Activated T-cell treated with anti-CD3 and anti-CD28 coated beads, Interleukin-2, amount 50 U/mL, for 4 hours (primary cell): Measurements from ENCODE around the gene LRRTM4. TPM values are rescaled to one million over a fixed set of nuclear protein-coding genes. Genes with fewer than 3 reads are reported as not detected.
"Not testable (repeated sequence)": the region's sequence is repeated elsewhere in the genome, so short reads cannot be mapped to it uniquely, and the experiment has no call there.

Experiments used
- ATAC-seq, 2 donors: fragments of 200-7000 bp; cut with Tn5 transposase; one replicate each; pipeline ENCODE4 v1.10.0; 2021
- DNase-seq: peaks from one replicate; pipeline ENCODE4 v3.0.0-alpha.2; 2020
- H3K27me3 Mint-ChIP-seq: one replicate; pipeline ENCODE4 v1.8.0; 2021; ENCODE audit warnings: low read depth, mixed read lengths
- H3K36me3 Mint-ChIP-seq: one replicate; pipeline ENCODE4 v1.8.0; 2022; ENCODE audit warnings: mixed read lengths; ENCODE audit not compliant: insufficient read depth
- H3K4me1 Mint-ChIP-seq: one replicate; pipeline ENCODE4 v1.8.0; 2021; ENCODE audit warnings: low read depth, mixed read lengths
- H3K4me3 Mint-ChIP-seq: one replicate; pipeline ENCODE4 v1.8.0; 2021; ENCODE audit warnings: mild to moderate bottlenecking, moderate library complexity, mixed read lengths
- H3K9me3 Mint-ChIP-seq: one replicate; pipeline ENCODE4 v1.8.0; 2021; ENCODE audit warnings: mixed read lengths
- total RNA-seq, 3 donors: library from RNA; stranded (reverse); gene quantifications; one replicate each; pipeline ENCODE4 v1.2.1, GENCODE V29; 2021

LRRTM4 gene
- total RNA-seq, 3 donors from 2014 or later, result not detected

DNA sequence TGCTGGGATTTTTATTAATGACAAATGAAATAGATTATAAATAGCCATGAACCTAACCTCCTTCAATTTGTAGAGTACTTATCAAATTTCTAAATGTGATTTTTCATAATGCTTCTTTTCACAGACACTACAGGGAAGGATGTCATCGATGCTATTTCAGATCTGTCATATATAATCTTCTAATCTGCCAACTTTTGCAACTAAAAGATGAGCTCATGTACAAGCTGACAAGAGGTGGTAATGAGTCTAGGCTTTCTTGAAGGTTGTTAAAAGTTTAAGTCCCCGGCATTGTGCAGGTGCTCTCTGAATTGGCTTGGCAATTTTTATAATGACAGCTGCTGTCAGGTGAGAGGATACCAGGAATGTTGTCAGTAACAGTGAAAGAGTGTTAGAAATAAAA lies 320.4 kb downstream of the LRRTM4 start:
- Mint-ChIP-seq H3K9me3 (peaks cover 5% of the 10 kb centered on the region), H3K27me3 (no peaks in the 10 kb centered on the region), H3K4me1 (no peaks in the 10 kb centered on the region), H3K36me3 (no peaks in the 10 kb centered on the region), H3K4me3 (no peak overlapping the region)
- ATAC-seq, result no peak
- DNase-seq, result no peak

DNA sequence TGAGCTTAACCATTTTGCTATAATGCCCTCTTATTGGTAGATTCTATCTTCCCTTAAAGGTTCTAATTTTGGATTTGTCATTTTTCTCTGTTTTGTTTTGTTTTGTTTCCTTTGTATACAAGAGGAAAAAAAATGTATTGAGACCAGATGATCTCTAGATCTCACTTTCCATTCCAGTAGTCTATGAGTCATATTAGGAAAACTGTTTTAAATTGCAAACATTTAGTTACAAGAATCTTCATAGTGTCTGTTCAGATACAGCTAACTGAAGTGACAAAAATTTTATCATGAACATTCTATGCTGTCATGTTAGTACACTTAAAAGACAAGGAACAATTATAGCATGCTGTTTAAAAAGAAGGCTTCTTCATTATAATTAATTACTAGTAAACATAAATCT lies 322.8 kb downstream of the LRRTM4 start:
- ATAC-seq (no peak), DNase-seq (no peak)
- Mint-ChIP-seq H3K4me1 (no peaks in the 10 kb centered on the region), H3K36me3 (no peaks in the 10 kb centered on the region), H3K4me3 (no peak overlapping the region), H3K9me3 (no peaks in the 10 kb centered on the region), H3K27me3 (no peaks in the 10 kb centered on the region)

DNA sequence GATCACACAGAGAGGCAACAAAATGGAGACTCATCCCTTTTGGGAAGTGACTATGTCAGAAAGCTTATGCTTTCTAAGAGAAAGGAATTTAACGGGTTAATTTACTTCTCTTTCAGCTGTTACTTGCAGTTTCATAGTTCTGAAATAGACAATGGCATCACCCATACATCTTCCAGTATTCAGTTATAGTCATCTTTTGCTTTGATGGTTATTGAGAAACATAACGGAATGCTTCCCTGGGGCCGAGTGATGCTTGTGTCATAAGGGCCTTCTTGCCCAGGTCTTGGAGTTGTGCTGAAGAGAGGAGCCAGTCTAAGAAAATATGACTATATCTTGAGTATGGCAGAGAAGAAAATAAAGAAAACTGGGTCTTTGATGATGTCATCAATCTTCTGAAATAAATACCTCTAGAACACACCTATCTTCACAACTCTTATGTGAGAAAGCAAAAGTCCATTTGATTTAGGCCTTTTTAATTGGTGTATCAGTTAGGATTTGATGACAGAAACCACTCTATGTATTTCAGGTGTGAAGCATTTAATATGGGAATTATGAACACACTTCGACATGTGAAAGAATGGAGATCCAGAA lies 328.2 kb downstream of the LRRTM4 start:
- Mint-ChIP-seq H3K36me3 (no peaks in the 10 kb centered on the region), H3K9me3 (no peaks in the 10 kb centered on the region), H3K4me1 (no peaks in the 10 kb centered on the region), H3K27me3 (no peaks in the 10 kb centered on the region), H3K4me3 (no peak overlapping the region)
- no peak for DNase-seq
- no peak for ATAC-seq

DNA sequence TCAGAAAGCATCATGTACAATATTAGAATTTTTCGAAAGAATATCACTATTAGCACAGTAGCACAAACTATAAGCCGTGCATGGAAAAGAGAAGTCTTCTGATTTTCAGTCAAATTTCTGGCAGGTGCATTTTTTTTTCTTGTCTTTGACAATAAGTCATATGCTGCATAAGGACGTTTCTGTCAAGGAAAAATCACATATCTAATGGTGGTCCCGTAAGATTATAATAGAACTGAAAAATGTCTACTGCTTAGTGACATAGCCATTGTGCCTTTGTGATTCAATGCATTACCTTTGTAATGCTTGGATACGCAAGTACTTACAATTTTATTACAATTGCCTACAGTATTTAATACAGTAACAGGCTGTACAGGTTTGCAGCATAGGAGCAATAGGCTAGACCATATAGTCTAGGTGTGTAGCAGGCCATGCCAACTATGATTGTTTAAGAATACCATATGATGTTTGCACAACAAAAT lies 329.3 kb downstream of the LRRTM4 start:
- Mint-ChIP-seq H3K4me3 (no peak overlapping the region), H3K4me1 (no peaks in the 10 kb centered on the region), H3K36me3 (no peaks in the 10 kb centered on the region), H3K9me3 (peaks cover 8% of the 10 kb centered on the region), H3K27me3 (no peaks in the 10 kb centered on the region)
- DNase-seq (no peak), ATAC-seq (no peak)

DNA sequence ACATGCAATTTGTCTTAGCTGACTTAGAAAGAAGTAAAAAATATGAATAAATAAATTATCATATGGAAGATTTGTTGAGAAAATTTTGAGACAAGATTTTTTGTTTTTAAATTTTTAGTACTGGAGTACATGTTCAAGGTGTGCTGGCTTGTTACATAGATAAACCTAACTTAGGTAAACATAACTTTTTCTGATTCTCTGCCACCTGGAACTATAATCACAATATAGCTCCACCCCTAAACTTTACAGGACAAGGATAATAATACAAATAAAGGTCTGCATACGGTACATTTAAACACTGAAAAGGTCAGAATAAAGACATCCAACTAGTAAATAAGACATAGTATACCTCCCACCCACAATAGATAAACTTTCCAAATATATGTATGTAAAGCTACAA lies 330.5 kb downstream of the LRRTM4 start:
- H3K9me3 Mint-ChIP-seq, result peaks cover 8% of the 10 kb centered on the region
- no peak for DNase-seq
- no peaks in the 10 kb centered on the region for H3K36me3 Mint-ChIP-seq
- no peaks in the 10 kb centered on the region for H3K27me3 Mint-ChIP-seq
- H3K4me3 Mint-ChIP-seq, result no peak overlapping the region
- ATAC-seq, result no peak
- no peaks in the 10 kb centered on the region for H3K4me1 Mint-ChIP-seq

DNA sequence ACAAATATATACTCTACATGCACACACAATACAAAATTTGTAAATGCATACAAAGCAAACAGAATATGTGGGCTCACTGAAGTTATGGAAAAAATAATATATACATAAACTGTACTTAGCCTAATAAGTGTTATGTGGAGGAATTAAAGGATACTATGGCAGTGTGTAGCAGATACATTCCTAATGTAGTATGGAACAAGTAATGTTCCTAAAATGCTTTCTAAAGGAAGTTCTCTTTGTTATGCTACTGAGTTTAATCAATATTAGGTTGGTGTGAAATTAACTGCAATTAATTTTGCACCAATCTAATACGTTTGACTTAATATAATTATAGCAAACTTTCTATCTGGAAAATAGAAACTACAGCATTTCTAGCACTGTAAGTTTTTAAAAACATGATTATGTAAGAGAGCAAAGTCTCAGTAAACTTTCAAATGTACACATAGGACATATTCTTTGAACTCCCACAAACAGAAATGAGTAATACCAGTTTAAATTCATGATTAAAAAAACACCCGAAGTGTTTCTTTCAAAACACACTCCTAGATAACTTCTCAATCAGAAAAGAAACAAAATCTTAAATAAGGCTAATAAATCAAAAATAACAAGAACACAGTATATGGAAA lies 331.3 kb downstream of the LRRTM4 start:
- no peaks in the 10 kb centered on the region for H3K27me3 Mint-ChIP-seq
- no peaks in the 10 kb centered on the region for H3K36me3 Mint-ChIP-seq
- H3K4me3 Mint-ChIP-seq, result no peak overlapping the region
- no peaks in the 10 kb centered on the region for H3K4me1 Mint-ChIP-seq
- peaks cover 8% of the 10 kb centered on the region for H3K9me3 Mint-ChIP-seq
- DNase-seq, result no peak
- no peak for ATAC-seq

DNA sequence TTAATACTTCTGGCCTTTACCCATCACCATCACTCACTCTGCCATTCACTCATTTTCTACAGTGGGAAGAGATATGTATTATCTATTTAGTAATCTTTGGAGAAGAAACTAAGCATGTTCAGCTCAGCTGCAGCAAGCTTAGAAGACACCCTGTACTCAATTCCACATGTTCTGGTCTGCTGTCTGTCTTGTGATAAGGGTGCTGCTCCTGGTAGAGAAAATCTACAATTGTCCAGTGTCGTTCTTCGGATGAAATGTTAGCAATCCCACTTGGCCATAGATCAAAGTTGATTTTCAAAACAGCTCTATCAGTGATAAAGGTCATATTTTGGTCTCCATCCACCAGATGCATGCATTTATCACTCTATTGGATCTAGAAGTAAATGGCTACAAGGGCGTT lies 337.1 kb downstream of the LRRTM4 start:
- Mint-ChIP-seq H3K4me1 (no peaks in the 10 kb centered on the region), H3K36me3 (no peaks in the 10 kb centered on the region), H3K9me3 (peaks cover 19% of the 10 kb centered on the region), H3K27me3 (no peaks in the 10 kb centered on the region), H3K4me3 (no peak overlapping the region)
- DNase-seq (no peak), ATAC-seq (no peak)

DNA sequence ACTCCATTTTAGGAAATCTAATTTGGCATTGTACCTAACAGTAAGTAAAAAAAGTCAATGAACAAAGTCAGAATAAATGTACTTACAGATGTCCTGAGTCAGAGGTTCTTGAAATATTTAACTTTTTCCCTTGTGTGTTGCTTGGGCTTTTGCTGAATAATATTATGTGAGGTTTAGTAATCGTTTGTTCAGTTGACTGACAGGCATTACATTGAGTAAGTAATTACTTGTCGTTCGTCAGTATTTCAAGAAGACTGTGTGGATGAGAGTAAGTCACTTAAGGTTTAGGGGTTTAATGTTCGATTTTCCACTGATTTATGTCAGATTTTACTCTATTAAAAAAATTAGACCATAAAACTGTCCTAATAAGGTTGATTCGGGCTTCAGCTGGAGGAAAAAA lies 342.9 kb downstream of the LRRTM4 start:
- ATAC-seq, result no peak
- no peaks in the 10 kb centered on the region for H3K27me3 Mint-ChIP-seq
- H3K36me3 Mint-ChIP-seq, result no peaks in the 10 kb centered on the region
- H3K4me1 Mint-ChIP-seq, result no peaks in the 10 kb centered on the region
- H3K9me3 Mint-ChIP-seq, result peaks cover 13% of the 10 kb centered on the region
- H3K4me3 Mint-ChIP-seq, result no peak overlapping the region
- no peak for DNase-seq

DNA sequence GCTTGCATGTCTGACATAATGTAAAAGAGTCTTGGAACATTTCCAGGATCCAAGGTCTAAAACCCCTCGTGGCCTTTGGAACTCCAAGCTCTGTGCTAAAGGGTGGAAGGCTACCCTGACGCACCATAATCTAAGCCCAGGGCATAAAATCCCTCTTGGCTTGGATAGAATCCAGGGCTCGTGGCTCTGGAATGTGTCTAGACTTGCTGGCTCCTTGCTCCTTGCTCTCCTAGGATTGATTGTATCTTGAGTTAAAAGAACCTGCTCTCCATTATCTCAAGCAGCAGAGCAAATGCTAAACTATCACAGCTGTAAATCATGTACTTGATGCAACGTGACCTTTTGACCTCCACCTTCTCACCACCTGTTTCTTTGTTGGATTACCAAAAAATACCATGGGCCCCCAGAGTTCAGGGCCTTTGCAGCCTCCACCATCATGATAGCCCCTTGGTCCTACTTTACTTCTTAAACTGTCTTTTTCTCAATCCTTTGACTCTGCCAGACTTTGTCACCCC lies 346.9 kb downstream of the LRRTM4 start:
- not testable (repeated sequence) for H3K4me1 Mint-ChIP-seq, H3K4me3 Mint-ChIP-seq, ATAC-seq, DNase-seq, H3K9me3 Mint-ChIP-seq, H3K27me3 Mint-ChIP-seq, H3K36me3 Mint-ChIP-seq

DNA sequence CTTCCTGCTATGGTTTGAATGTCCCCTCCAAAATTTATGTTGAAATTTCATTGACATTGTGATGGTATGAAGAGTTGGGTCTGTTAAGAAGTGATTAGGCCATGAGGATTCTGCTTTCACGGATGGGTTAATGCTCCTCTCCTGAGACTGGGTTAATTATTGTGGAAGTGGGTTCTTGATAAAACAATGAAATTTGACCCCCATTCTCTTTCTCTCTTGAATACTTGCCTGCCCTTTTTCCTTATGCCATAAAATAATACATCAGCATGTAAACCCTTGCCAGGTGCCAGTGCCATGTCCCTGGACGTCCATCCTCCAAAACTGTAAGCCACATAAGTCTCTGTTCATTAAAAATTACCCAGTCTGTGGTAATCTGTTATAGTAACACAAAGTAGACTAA lies 352.8 kb downstream of the LRRTM4 start:
- Mint-ChIP-seq H3K4me3 (no peak overlapping the region), H3K27me3 (no peaks in the 10 kb centered on the region), H3K9me3 (peaks cover 20% of the 10 kb centered on the region), H3K36me3 (no peaks in the 10 kb centered on the region), H3K4me1 (no peaks in the 10 kb centered on the region)
- DNase-seq, result no peak
- ATAC-seq, result no peak

DNA sequence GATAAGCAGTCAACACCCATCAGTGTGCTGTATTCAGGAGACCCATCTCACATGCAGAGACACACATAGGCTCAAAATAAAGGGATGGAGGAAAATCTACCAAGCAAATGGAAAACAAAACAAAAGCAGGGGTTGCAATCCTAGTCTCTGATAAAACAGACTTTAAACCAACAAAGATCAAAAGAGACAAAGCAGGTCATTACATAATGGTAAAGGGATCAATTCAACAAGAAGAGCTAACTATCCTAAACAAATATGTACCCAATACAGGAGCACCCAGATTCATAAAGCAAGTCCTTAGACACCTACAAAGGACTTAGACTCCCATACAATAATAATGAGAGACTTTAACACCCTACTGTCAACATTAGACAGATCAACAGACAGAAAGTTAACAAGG lies 358.2 kb downstream of the LRRTM4 start:
- H3K36me3 Mint-ChIP-seq, ATAC-seq, H3K4me1 Mint-ChIP-seq, DNase-seq, H3K4me3 Mint-ChIP-seq, H3K27me3 Mint-ChIP-seq: not testable (repeated sequence)
- H3K9me3 Mint-ChIP-seq, result peaks cover 18% of the 10 kb centered on the region

DNA sequence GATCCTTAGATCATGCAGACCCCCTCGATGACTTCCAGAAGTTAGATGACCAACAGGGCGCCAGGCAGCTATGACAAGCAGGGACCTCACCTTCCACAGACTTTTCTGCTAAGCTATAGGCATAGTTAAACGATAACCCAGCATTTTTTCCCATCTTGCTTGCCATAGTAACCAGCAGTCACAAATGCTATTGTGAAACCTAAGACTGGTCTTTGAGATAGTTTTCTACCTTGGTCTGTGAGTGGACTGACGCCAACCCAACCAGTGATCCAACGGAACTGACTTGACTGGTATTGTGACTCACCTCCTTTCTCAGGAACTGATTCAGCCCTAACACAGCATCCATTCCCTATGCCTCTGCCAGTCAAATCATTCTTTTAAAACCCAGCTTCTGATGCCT lies 361.2 kb downstream of the LRRTM4 start:
- peaks cover 13% of the 10 kb centered on the region for H3K9me3 Mint-ChIP-seq
- no peak for DNase-seq
- no peaks in the 10 kb centered on the region for H3K27me3 Mint-ChIP-seq
- ATAC-seq, result no peak
- H3K36me3 Mint-ChIP-seq, result no peaks in the 10 kb centered on the region
- no peaks in the 10 kb centered on the region for H3K4me1 Mint-ChIP-seq
- H3K4me3 Mint-ChIP-seq, result no peak overlapping the region

DNA sequence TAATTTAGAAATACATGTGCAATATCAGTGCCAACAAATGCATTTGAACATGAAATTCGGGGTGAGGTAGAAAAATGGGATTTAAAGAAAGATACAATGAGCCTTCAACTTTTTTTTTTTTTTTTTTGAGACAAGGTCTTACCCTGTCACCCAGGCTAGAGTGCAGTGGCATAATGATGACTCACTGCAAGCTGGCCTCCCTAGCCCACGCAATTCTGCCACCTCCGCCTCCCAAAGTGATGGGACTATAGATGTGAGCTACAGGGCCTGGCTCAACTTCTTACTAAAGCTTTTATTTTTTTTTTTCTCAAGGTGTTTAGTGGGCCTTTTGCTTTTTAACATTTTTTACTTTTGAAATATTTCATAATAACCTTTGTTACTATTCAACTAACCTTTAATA lies 365.6 kb downstream of the LRRTM4 start:
- peaks cover 7% of the 10 kb centered on the region for H3K9me3 Mint-ChIP-seq
- no peak overlapping the region for H3K4me3 Mint-ChIP-seq
- DNase-seq (no peak), ATAC-seq (no peak)
- H3K36me3 Mint-ChIP-seq, result no peaks in the 10 kb centered on the region
- H3K27me3 Mint-ChIP-seq, result no peaks in the 10 kb centered on the region
- no peaks in the 10 kb centered on the region for H3K4me1 Mint-ChIP-seq

DNA sequence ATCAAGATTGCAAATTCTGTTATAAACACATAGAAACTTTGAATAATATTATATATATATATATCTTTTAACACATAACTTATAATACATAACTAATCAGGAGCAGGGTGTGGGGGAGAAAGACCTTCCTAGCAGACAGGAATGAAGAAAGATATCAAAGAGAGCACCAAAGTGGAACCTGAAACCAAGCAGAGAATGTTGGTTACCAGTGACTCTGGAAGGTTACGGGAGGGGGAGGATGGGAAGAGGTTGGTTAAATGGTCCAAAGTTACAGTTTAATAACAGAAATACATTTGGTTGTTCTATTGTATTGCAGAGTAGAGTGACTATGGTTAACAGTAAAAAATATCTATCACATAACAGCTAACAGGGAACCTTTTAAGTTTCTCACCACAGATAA lies 366.7 kb downstream of the LRRTM4 start:
- Mint-ChIP-seq H3K4me3 (no peak overlapping the region), H3K4me1 (no peaks in the 10 kb centered on the region), H3K9me3 (peaks cover 10% of the 10 kb centered on the region), H3K36me3 (no peaks in the 10 kb centered on the region), H3K27me3 (no peaks in the 10 kb centered on the region)
- DNase-seq (no peak), ATAC-seq (no peak)

DNA sequence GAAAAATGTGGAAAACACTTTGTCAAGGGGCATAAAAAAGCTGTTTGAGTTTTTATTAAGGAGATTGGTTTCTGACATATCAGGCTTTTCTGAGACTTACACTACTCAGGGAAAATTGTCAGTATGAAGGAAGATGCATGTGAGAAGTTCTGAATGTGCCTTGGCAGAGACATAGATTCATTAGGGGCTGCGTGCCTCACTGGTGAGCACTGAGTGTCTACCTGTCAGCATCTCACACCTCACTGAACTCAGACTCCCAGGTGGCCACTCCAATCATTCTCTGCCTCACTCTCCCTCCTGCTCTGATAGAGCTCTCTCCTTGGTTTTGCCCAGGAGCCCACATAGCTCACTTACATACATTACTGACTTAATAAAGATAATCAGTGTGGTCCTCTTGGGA lies 372.6 kb downstream of the LRRTM4 start:
- Mint-ChIP-seq H3K4me3 (no peak overlapping the region), H3K9me3 (peaks cover 13% of the 10 kb centered on the region), H3K36me3 (no peaks in the 10 kb centered on the region), H3K4me1 (no peaks in the 10 kb centered on the region), H3K27me3 (no peaks in the 10 kb centered on the region)
- DNase-seq (no peak), ATAC-seq (no peak)
